ENCODE measurements around the gene ACSL1. TPM values are rescaled to one million over a fixed set of nuclear protein-coding genes. Genes with fewer than 3 reads are reported as not detected.

The ACSL1 gene
- total RNA-seq, 2 donors from 2014 or later: 144 to 156 TPM

GRCh38 chr4:184861047-184861446 is 35.3 kb upstream of the ACSL1 start:
- TF ChIP-seq, protein P1, sequence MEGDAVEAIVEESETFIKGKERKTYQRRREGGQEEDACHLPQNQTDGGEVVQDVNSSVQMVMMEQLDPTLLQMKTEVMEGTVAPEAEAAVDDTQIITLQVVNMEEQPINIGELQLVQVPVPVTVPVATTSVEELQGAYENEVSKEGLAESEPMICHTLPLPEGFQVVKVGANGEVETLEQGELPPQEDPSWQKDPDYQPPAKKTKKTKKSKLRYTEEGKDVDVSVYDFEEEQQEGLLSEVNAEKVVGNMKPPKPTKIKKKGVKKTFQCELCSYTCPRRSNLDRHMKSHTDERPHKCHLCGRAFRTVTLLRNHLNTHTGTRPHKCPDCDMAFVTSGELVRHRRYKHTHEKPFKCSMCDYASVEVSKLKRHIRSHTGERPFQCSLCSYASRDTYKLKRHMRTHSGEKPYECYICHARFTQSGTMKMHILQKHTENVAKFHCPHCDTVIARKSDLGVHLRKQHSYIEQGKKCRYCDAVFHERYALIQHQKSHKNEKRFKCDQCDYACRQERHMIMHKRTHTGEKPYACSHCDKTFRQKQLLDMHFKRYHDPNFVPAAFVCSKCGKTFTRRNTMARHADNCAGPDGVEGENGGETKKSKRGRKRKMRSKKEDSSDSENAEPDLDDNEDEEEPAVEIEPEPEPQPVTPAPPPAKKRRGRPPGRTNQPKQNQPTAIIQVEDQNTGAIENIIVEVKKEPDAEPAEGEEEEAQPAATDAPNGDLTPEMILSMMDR (IDR thresholded peaks at IDR 0.05): no peak
- Histone ChIP-seq H3K9me3 (no peaks in the 10 kb centered on the region), H3K4me1 (no peaks in the 10 kb centered on the region), H3K4me3 (no peak overlapping the region), H3K27ac (no peak overlapping the region), H3K36me3 (no peaks in the 10 kb centered on the region), H3K27me3 (no peaks in the 10 kb centered on the region)
- no peak for DNase-seq (ENCODE audit: low spot score)

DNA sequence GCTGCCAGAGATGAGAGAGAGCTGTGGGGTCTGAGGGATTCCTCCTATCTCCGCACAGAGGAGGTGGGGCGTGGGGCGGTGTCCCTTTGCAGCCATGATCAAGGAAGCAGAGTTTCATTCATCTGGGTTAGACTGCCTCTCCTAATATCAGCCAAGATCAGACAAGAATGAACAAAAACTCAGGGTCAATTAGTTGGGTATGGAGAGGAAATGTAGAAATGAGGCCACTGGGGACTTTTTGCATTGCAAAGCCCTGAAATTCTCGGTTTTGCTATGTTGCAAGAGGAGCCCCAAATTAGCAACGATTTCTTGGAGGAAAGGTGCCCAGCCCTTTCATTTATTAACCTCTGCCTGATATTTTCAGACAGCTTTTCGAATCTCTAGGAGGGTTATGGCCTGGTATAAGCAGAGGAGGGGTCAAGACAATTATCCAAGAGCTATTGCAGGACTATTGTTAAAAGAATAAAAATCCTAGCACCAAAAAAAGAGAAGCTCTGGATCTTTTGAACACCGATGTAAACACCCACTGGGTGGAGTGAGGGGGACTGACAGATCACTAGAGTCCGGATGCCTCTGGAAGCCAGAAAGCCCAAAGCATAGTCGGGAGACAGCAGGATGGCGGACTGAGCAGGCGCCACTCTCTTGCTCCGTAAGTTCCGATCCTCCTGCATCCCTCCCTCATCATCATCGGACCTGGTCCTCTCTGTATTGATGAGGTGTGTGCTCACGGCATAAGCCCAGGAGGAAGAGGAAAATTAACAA is 34.4 kb upstream of the ACSL1 start:
- H3K36me3 ChIP-seq: no peaks in the 10 kb centered on the region
- H3K27ac ChIP-seq: no peak overlapping the region
- no peaks in the 10 kb centered on the region for H3K27me3 ChIP-seq
- H3K4me3 ChIP-seq: no peak overlapping the region
- H3K4me1 ChIP-seq: no peaks in the 10 kb centered on the region
- TF ChIP-seq, protein P1 (IDR thresholded peaks at IDR 0.05): no peak
- no peaks in the 10 kb centered on the region for H3K9me3 ChIP-seq
- DNase-seq (ENCODE audit: low spot score): no peak

DNA sequence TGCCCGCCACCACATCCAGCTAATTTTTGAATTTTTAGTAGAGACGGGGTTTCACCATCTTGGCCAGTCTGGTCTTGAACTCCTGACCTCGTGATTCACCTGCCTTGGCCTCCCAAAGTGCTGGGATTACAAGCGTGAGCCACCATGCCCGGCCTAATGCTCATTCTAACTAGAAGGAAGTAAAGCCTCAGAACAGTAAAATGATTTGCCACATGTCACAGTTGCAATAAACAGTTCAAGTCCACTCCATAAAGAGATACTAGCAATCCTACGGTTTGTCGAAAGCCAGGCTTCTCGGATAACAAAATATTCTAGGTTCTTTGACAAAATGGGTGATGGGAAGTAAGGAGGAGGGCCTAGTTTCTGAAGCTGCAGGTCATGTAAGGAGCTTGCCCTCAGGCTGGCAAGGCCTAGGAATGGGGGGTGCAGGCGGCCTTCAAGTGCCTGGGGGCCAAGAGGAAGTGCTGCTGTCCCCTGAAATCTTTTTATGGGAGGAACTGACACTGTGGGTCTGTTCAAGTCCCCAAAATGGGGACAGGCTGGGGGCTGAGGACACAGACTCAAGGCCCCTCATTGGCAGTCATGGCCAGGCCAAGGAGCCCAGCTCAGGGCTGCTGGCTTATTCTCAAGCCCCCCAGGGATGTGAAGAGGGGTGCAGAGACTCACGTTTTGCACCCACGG is 31.8 kb upstream of the ACSL1 start:
- no peak overlapping the region for H3K4me3 ChIP-seq
- DNase-seq (ENCODE audit: low spot score): no peak
- no peaks in the 10 kb centered on the region for H3K27me3 ChIP-seq
- no peak overlapping the region for H3K27ac ChIP-seq
- TF ChIP-seq, protein P1 (IDR thresholded peaks at IDR 0.05): no peak
- no peaks in the 10 kb centered on the region for H3K9me3 ChIP-seq
- no peaks in the 10 kb centered on the region for H3K4me1 ChIP-seq
- no peaks in the 10 kb centered on the region for H3K36me3 ChIP-seq

GRCh38 chr4:184856277-184856609 is 30.5 kb upstream of the ACSL1 start:
- Histone ChIP-seq H3K9me3 (no peaks in the 10 kb centered on the region), H3K27me3 (no peaks in the 10 kb centered on the region), H3K27ac (peak overlapping the region in 1 of 2 donors; percentile 48), H3K4me1 (no peaks in the 10 kb centered on the region), H3K4me3 (no peak overlapping the region), H3K36me3 (no peaks in the 10 kb centered on the region)
- TF ChIP-seq, protein P1 (IDR thresholded peaks at IDR 0.05): no peak
- no peak for DNase-seq (ENCODE audit: low spot score)

DNA sequence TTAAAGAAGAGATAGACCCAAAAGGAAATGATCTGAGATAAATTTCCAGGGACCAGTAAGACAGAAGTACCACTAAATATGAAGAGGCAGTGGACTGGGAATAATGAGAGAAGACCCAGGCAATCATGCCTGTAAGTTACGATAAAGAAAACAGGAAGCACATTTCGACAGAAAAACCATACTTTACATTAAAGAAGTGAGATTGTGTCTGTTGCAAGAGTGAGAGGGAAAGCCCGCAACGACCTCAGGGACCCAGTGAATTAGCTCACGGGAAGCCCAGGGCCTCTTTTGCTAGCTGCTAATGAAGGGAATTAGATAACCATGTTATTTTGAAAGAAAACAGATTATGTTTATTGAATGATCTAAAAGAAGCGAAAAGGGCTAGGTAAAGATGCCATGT is 28.9 kb upstream of the ACSL1 start:
- Histone ChIP-seq H3K27me3 (no peaks in the 10 kb centered on the region), H3K9me3 (no peaks in the 10 kb centered on the region), H3K4me1 (no peaks in the 10 kb centered on the region), H3K4me3 (no peak overlapping the region), H3K36me3 (no peaks in the 10 kb centered on the region), H3K27ac (peak overlapping the region in 1 of 2 donors; percentile 48)
- TF ChIP-seq, protein P1 (IDR thresholded peaks at IDR 0.05): no peak
- DNase-seq (ENCODE audit: low spot score): no peak

All from right atrium auricular region (tissue), 2 donors.